Measurements from ENCODE around the gene EP300.

DNA sequence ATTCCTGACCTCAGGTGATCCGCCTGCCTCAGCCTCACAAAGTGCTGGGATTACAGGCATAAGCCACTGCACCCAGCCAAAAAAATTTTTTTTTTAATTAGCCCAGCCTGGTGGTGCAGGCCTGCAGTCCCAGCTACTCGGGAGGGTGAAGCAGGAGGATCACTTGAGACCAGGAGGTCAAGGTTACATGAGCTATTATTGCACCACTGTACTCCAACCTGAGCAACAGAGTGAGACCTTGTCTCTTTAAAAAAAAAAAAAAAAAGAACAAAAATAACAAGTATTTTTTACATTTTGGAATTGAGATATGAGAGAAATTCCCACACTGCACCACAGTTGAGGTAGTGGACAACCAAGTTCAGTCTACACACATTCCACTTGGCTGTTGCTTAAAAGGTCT is 99.1 kb downstream of the EP300 start:
- TF ChIP-seq EZH2 (IDR thresholded peaks at IDR 0.05; ENCODE audit: low read length, missing control alignments), result no peak
- TF ChIP-seq, protein P1, sequence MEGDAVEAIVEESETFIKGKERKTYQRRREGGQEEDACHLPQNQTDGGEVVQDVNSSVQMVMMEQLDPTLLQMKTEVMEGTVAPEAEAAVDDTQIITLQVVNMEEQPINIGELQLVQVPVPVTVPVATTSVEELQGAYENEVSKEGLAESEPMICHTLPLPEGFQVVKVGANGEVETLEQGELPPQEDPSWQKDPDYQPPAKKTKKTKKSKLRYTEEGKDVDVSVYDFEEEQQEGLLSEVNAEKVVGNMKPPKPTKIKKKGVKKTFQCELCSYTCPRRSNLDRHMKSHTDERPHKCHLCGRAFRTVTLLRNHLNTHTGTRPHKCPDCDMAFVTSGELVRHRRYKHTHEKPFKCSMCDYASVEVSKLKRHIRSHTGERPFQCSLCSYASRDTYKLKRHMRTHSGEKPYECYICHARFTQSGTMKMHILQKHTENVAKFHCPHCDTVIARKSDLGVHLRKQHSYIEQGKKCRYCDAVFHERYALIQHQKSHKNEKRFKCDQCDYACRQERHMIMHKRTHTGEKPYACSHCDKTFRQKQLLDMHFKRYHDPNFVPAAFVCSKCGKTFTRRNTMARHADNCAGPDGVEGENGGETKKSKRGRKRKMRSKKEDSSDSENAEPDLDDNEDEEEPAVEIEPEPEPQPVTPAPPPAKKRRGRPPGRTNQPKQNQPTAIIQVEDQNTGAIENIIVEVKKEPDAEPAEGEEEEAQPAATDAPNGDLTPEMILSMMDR (conservative IDR thresholded peaks at IDR 0.05 in 1 of 2, IDR thresholded peaks at IDR 0.05 in 1 of 2; ENCODE audit: low read depth in 1 of 2, low read length in 2 of 2), result no peak

All from fibroblast of lung (primary cell).